Muscle layer of colon (tissue), 2 donors: Measurements from ENCODE around the gene EDEM2.

Experiments
- H3K27ac ChIP-seq: one replicate; pipeline ENCODE4 v1.7.0; 2013; ENCODE audit warnings: low read depth, mild to moderate bottlenecking, low read length, moderate library complexity
- H3K27me3 ChIP-seq, 2 donors: one replicate each; pipeline ENCODE4 v1.7.0; 2013; ENCODE audit warnings: low read length in 2 of 2, mild to moderate bottlenecking in 2 of 2; ENCODE audit not compliant: insufficient read depth in 2 of 2, control insufficient read depth in 1 of 2
- H3K36me3 ChIP-seq: one replicate; pipeline ENCODE4 v1.7.0; 2013; ENCODE audit warnings: mild to moderate bottlenecking, low read length; ENCODE audit not compliant: insufficient read depth
- H3K4me1 ChIP-seq: one replicate; pipeline ENCODE4 v1.7.0; 2013; ENCODE audit warnings: mild to moderate bottlenecking, low read length; ENCODE audit not compliant: insufficient read depth
- H3K4me3 ChIP-seq, 2 donors: one replicate each; pipeline ENCODE4 v1.7.0; 2013; ENCODE audit warnings: low read length in 2 of 2, low read depth in 1 of 2, mild to moderate bottlenecking in 1 of 2, moderate library complexity in 1 of 2
- H3K9ac ChIP-seq: one replicate; pipeline ENCODE4 v1.7.0; 2013; ENCODE audit warnings: low read length
- H3K9me3 ChIP-seq: one replicate; pipeline ENCODE4 v1.7.0; 2013; ENCODE audit warnings: mild to moderate bottlenecking, low read length
- donor health status: abdominal sarcoma.
- donor health status: Adenocarcinoma of cecum.

EDEM2 gene

GRCh38 chr20:35144694-35145093, 2.4 kb downstream of the EDEM2 start:
- Histone ChIP-seq H3K9ac (no peak overlapping the region), H3K27me3 (no peaks in the 10 kb centered on the region), H3K4me1 (peaks cover 16% of the 10 kb centered on the region), H3K9me3 (no peaks in the 10 kb centered on the region), H3K36me3 (peaks cover 7% of the 10 kb centered on the region), H3K4me3 (no peak overlapping the region), H3K27ac (peak overlapping the region; percentile 37)

GRCh38 chr20:35135867-35136586, 11.1 kb downstream of the EDEM2 start:
- no peak overlapping the region for H3K9ac ChIP-seq
- H3K4me1 ChIP-seq: no peaks in the 10 kb centered on the region
- H3K27ac ChIP-seq: no peak overlapping the region
- H3K36me3 ChIP-seq: peaks cover 28% of the 10 kb centered on the region
- no peaks in the 10 kb centered on the region for H3K27me3 ChIP-seq
- no peaks in the 10 kb centered on the region for H3K9me3 ChIP-seq
- H3K4me3 ChIP-seq: no peak overlapping the region

- Histone ChIP-seq H3K36me3 (peaks cover 35% of the 10 kb centered on the region), H3K4me1 (no peaks in the 10 kb centered on the region), H3K27ac (no peak overlapping the region), H3K27me3 (no peaks in the 10 kb centered on the region), H3K9me3 (no peaks in the 10 kb centered on the region), H3K9ac (no peak overlapping the region), H3K4me3 (no peak overlapping the region)
Observed at GRCh38 chr20:35134880-35135279, 12.3 kb downstream of the EDEM2 start.

- H3K4me1 ChIP-seq: no peaks in the 10 kb centered on the region
- no peaks in the 10 kb centered on the region for H3K9me3 ChIP-seq
- no peaks in the 10 kb centered on the region for H3K27me3 ChIP-seq
- H3K4me3 ChIP-seq: no peak overlapping the region
- no peak overlapping the region for H3K27ac ChIP-seq
- no peak overlapping the region for H3K9ac ChIP-seq
- H3K36me3 ChIP-seq: peaks cover 35% of the 10 kb centered on the region
Observed at GRCh38 chr20:35134472-35134871, 12.7 kb downstream of the EDEM2 start.

- Histone ChIP-seq H3K27ac (no peak overlapping the region), H3K4me1 (no peaks in the 10 kb centered on the region), H3K9ac (no peak overlapping the region), H3K27me3 (no peaks in the 10 kb centered on the region), H3K4me3 (no peak overlapping the region), H3K9me3 (no peaks in the 10 kb centered on the region), H3K36me3 (peaks cover 35% of the 10 kb centered on the region)
Observed at GRCh38 chr20:35133735-35134134, 13.4 kb downstream of the EDEM2 start.

- H3K4me1 ChIP-seq: no peaks in the 10 kb centered on the region
- no peaks in the 10 kb centered on the region for H3K27me3 ChIP-seq
- no peak overlapping the region for H3K4me3 ChIP-seq
- H3K9me3 ChIP-seq: no peaks in the 10 kb centered on the region
- no peak overlapping the region for H3K9ac ChIP-seq
- H3K27ac ChIP-seq: no peak overlapping the region
- peaks cover 32% of the 10 kb centered on the region for H3K36me3 ChIP-seq
Observed at GRCh38 chr20:35133031-35133430, 14.1 kb downstream of the EDEM2 start.

GRCh38 chr20:35131934-35132333, 15.2 kb downstream of the EDEM2 start:
- H3K4me1 ChIP-seq: no peaks in the 10 kb centered on the region
- no peak overlapping the region for H3K4me3 ChIP-seq
- H3K9ac ChIP-seq: no peak overlapping the region
- peaks cover 21% of the 10 kb centered on the region for H3K36me3 ChIP-seq
- no peaks in the 10 kb centered on the region for H3K9me3 ChIP-seq
- H3K27me3 ChIP-seq: no peaks in the 10 kb centered on the region
- no peak overlapping the region for H3K27ac ChIP-seq

GRCh38 chr20:35129647-35130069, 17.5 kb downstream of the EDEM2 start:
- Histone ChIP-seq H3K27me3 (no peaks in the 10 kb centered on the region), H3K4me3 (no peak overlapping the region), H3K9me3 (no peaks in the 10 kb centered on the region), H3K4me1 (no peaks in the 10 kb centered on the region), H3K9ac (no peak overlapping the region), H3K36me3 (peaks cover 23% of the 10 kb centered on the region), H3K27ac (no peak overlapping the region)

- Histone ChIP-seq H3K9me3 (no peaks in the 10 kb centered on the region), H3K4me1 (no peaks in the 10 kb centered on the region), H3K9ac (no peak overlapping the region), H3K27ac (no peak overlapping the region), H3K4me3 (no peak overlapping the region), H3K36me3 (peaks cover 36% of the 10 kb centered on the region), H3K27me3 (no peaks in the 10 kb centered on the region)
Observed at GRCh38 chr20:35125753-35126152, 21.4 kb downstream of the EDEM2 start.

GRCh38 chr20:35122756-35123405, 24.3 kb downstream of the EDEM2 start:
- no peaks in the 10 kb centered on the region for H3K9me3 ChIP-seq
- peaks cover 44% of the 10 kb centered on the region for H3K36me3 ChIP-seq
- no peak overlapping the region for H3K4me3 ChIP-seq

GRCh38 chr20:35121186-35121585, 25.9 kb downstream of the EDEM2 start:
- Histone ChIP-seq H3K9me3 (no peaks in the 10 kb centered on the region), H3K4me3 (no peak overlapping the region), H3K27ac (no peak overlapping the region), H3K4me1 (no peaks in the 10 kb centered on the region), H3K9ac (no peak overlapping the region), H3K36me3 (peaks cover 45% of the 10 kb centered on the region), H3K27me3 (no peaks in the 10 kb centered on the region)

More at GRCh38 chr20:35122756-35123405, 24.3 kb downstream of the EDEM2 start:
- Histone ChIP-seq H3K27me3 (no peaks in the 10 kb centered on the region), H3K27ac (no peak overlapping the region), H3K4me1 (no peaks in the 10 kb centered on the region), H3K9ac (no peak overlapping the region)
